ENCODE data around the gene SLC25A22. TPM values are rescaled to one million over a fixed set of nuclear protein-coding genes. Genes with fewer than 3 reads are reported as not detected.
A peak's percentile ranks its signal among the peaks of the same experiment; 100 is the strongest.

Gene SLC25A22
- total and polyA plus RNA-seq, 9 of the 15 experiments (the other 6 are each of a cell fraction or from before 2014, with no cell fraction given), result 0.41 to 55.4 (median 11.4) TPM

GRCh38 chr11:843818-844692 is 46.0 kb upstream of the SLC25A22 start (continued):
- TF ChIP-seq THAP12 (CRISPR knock-in tag; IDR thresholded peaks at IDR 0.05) (no peak), MLX (CRISPR knock-in tag; conservative IDR thresholded peaks at IDR 0.05) (no peak), TAF9B (IDR thresholded peaks at IDR 0.05; ENCODE audit: partially characterized antibody) (no peak), MAFK (IDR thresholded peaks at IDR 0.05; ENCODE audit: low read length) (no peak), PHF21A (IDR thresholded peaks at IDR 0.05; ENCODE audit: borderline replicate concordance, low read depth) (no peak), E2F5 (CRISPR knock-in tag; IDR thresholded peaks at IDR 0.05) (no peak), ESRRA (IDR thresholded peaks at IDR 0.05; ENCODE audit: borderline replicate concordance, low read depth) (no peak), ZNF584 (CRISPR knock-in tag; IDR thresholded peaks at IDR 0.05; ENCODE audit: low read depth) (no peak), KLF6 (CRISPR knock-in tag; IDR thresholded peaks at IDR 0.05; ENCODE audit: borderline replicate concordance) (no peak), IRF1 (CRISPR knock-in tag; IDR thresholded peaks at IDR 0.05; ENCODE audit: borderline replicate concordance) (no peak), BHLHE40 (IDR thresholded peaks at IDR 0.05; ENCODE audit: low read length) (peak; percentile 78), HNRNPH1 (optimal IDR thresholded peaks at IDR 0.05; ENCODE audit: low read depth, low read length) (no peak), USF1 (CRISPR knock-in tag; IDR thresholded peaks at IDR 0.05) (peak; percentile 51), DIDO1 (tag; IDR thresholded peaks at IDR 0.05; ENCODE audit: low read depth) (no peak), MAZ (CRISPR knock-in tag; conservative IDR thresholded peaks at IDR 0.05 in 1 of 2, IDR thresholded peaks at IDR 0.05 in 1 of 2) (peak; percentile 30 to 63; a peak in 3 of 4 replicates), HDAC3 (IDR thresholded peaks at IDR 0.05; ENCODE audit: borderline replicate concordance, partially characterized antibody) (no peak), TOE1 (IDR thresholded peaks at IDR 0.05; ENCODE audit: borderline replicate concordance) (no peak), TOE1 (CRISPR knock-in tag; IDR thresholded peaks at IDR 0.05; ENCODE audit: borderline replicate concordance, low read depth) (no peak), ZNF121 (CRISPR knock-in tag; conservative IDR thresholded peaks at IDR 0.05) (no peak), ZFX (CRISPR knock-in tag; IDR thresholded peaks at IDR 0.05) (no peak; the same call in 1 of the 2 replicates), ETV1 (tag; conservative IDR thresholded peaks at IDR 0.05; ENCODE audit: low read depth) (no peak), CBX1 (IDR thresholded peaks at IDR 0.05; ENCODE audit: low read depth) (no peak)

Measured in K562 (cell line).